ENCODE measurements around the gene PECR.

The PECR gene

GRCh38 chr2:216059233-216059834, 22.3 kb downstream of the PECR start:
- H3K27ac ChIP-seq (ENCODE audit: low read length): no peak overlapping the region
- no peaks in the 10 kb centered on the region for H3K79me2 ChIP-seq (ENCODE audit: insufficient read depth, low read length)
- no peak overlapping the region for H2AFZ ChIP-seq (ENCODE audit: low read depth, low read length)
- H3K9ac ChIP-seq (ENCODE audit: low read depth, low read length): no peak overlapping the region
- no peaks in the 10 kb centered on the region for H3K4me1 ChIP-seq (ENCODE audit: insufficient read depth, low read length)
- DNase-seq: no peak
- no peaks in the 10 kb centered on the region for H3K9me3 ChIP-seq (ENCODE audit: insufficient read depth, low read length, severe bottlenecking)
- H3K36me3 ChIP-seq (ENCODE audit: insufficient read depth, low read length): no peaks in the 10 kb centered on the region
- TF ChIP-seq EZH2 (IDR thresholded peaks at IDR 0.05; ENCODE audit: borderline replicate concordance, low read depth, low read length, severe bottlenecking): no peak
- TF ChIP-seq CTCF (IDR thresholded peaks at IDR 0.05; ENCODE audit: borderline replicate concordance, extremely low read depth, low read length, poor library complexity, severe bottlenecking): peak; percentile 45
- no peaks in the 10 kb centered on the region for H4K20me1 ChIP-seq (ENCODE audit: insufficient read depth, low read length)
- H3K4me2 ChIP-seq (ENCODE audit: insufficient read depth, low read length): no peak overlapping the region
- no peak overlapping the region for H3K4me3 ChIP-seq (ENCODE audit: low read depth in 1 of 2, low read length in 2 of 2)
- H3K27me3 ChIP-seq (ENCODE audit: insufficient read depth, low read length, poor library complexity): no peaks in the 10 kb centered on the region
- ATAC-seq (ENCODE audit: insufficient read depth, low read depth): 0 out of 3 replicates have a peak, but pooled peaks have one; percentile 24

GRCh38 chr2:216057688-216058193, 23.9 kb downstream of the PECR start:
- H2AFZ ChIP-seq (ENCODE audit: low read depth, low read length): no peak overlapping the region
- no peak overlapping the region for H3K27ac ChIP-seq (ENCODE audit: low read length)
- H3K4me1 ChIP-seq (ENCODE audit: insufficient read depth, low read length): no peaks in the 10 kb centered on the region
- ATAC-seq (ENCODE audit: insufficient read depth, low read depth): no peak; the same call in 2 of the 3 replicates
- H3K9ac ChIP-seq (ENCODE audit: low read depth, low read length): no peak overlapping the region
- no peak overlapping the region for H3K4me3 ChIP-seq (ENCODE audit: low read depth in 1 of 2, low read length in 2 of 2)
- H3K79me2 ChIP-seq (ENCODE audit: insufficient read depth, low read length): no peaks in the 10 kb centered on the region
- H3K27me3 ChIP-seq (ENCODE audit: insufficient read depth, low read length, poor library complexity): no peaks in the 10 kb centered on the region
- no peak overlapping the region for H3K4me2 ChIP-seq (ENCODE audit: insufficient read depth, low read length)
- no peaks in the 10 kb centered on the region for H3K36me3 ChIP-seq (ENCODE audit: insufficient read depth, low read length)
- TF ChIP-seq EZH2 (IDR thresholded peaks at IDR 0.05; ENCODE audit: borderline replicate concordance, low read depth, low read length, severe bottlenecking) (no peak), CTCF (IDR thresholded peaks at IDR 0.05; ENCODE audit: borderline replicate concordance, extremely low read depth, low read length, poor library complexity, severe bottlenecking) (no peak)
- H4K20me1 ChIP-seq (ENCODE audit: insufficient read depth, low read length): no peaks in the 10 kb centered on the region
- no peak for DNase-seq
- H3K9me3 ChIP-seq (ENCODE audit: insufficient read depth, low read length, severe bottlenecking): no peaks in the 10 kb centered on the region

GRCh38 chr2:216056739-216057138, 24.9 kb downstream of the PECR start:
- H3K4me2 ChIP-seq (ENCODE audit: insufficient read depth, low read length): no peak overlapping the region
- H3K27ac ChIP-seq (ENCODE audit: low read length): no peak overlapping the region
- H3K9me3 ChIP-seq (ENCODE audit: insufficient read depth, low read length, severe bottlenecking): no peaks in the 10 kb centered on the region
- DNase-seq: no peak
- no peak for ATAC-seq (ENCODE audit: insufficient read depth, low read depth)
- no peaks in the 10 kb centered on the region for H3K79me2 ChIP-seq (ENCODE audit: insufficient read depth, low read length)
- TF ChIP-seq CTCF (IDR thresholded peaks at IDR 0.05; ENCODE audit: borderline replicate concordance, extremely low read depth, low read length, poor library complexity, severe bottlenecking) (no peak), EZH2 (IDR thresholded peaks at IDR 0.05; ENCODE audit: borderline replicate concordance, low read depth, low read length, severe bottlenecking) (no peak)
- H4K20me1 ChIP-seq (ENCODE audit: insufficient read depth, low read length): no peaks in the 10 kb centered on the region
- H3K4me3 ChIP-seq (ENCODE audit: low read depth in 1 of 2, low read length in 2 of 2): no peak overlapping the region
- no peaks in the 10 kb centered on the region for H3K36me3 ChIP-seq (ENCODE audit: insufficient read depth, low read length)
- H3K9ac ChIP-seq (ENCODE audit: low read depth, low read length): no peak overlapping the region
- no peaks in the 10 kb centered on the region for H3K4me1 ChIP-seq (ENCODE audit: insufficient read depth, low read length)
- no peaks in the 10 kb centered on the region for H3K27me3 ChIP-seq (ENCODE audit: insufficient read depth, low read length, poor library complexity)
- no peak overlapping the region for H2AFZ ChIP-seq (ENCODE audit: low read depth, low read length)
